Endothelial cell of umbilical vein (primary cell): ENCODE data around the gene ABCF2. TPM values are rescaled to one million over a fixed set of nuclear protein-coding genes. Genes with fewer than 3 reads are reported as not detected.

Experiments
- BruUV-seq: library from RNA; stranded (reverse); fragments of 400-500 nt; replicated peaks from 2 replicates; lab custom pipeline; 2021; lab: Mats Ljungman, UMichigan
- CTCF ChIA-PET: fragments of 300-600, 350-600 bp; sonication (Branson Sonifier 250); formaldehyde crosslinking; loops from one replicate; lab custom pipeline; 2021; ENCODE audit warnings: antibody characterized with exemption, inconsistent platforms; lab: Charles Lee
- POLR2A ChIA-PET: fragments of 300-600, 350-600 bp; sonication (Branson Sonifier 250); formaldehyde crosslinking; loops from one replicate; lab custom pipeline; 2021; ENCODE audit warnings: antibody characterized with exemption, inconsistent platforms; lab: Charles Lee
- DNase-seq: peaks from one replicate; pipeline ENCODE4 v3.0.0-alpha.2; 2011; ENCODE audit warnings: low read depth, low spot score
- FAIRE-seq: peaks from 2 replicates; lab custom pipeline; 2011; peaks lifted over from hg19 to GRCh38; lab: Jason Lieb, UNC
- H2AFZ ChIP-seq: 2 replicates; pipeline ENCODE4 v1.6.0; 2012; ENCODE audit warnings: low read depth, low read length, control low read depth, inconsistent platforms
- H3K27ac ChIP-seq: 2 replicates; pipeline ENCODE4 v1.5.1; 2011; ENCODE audit warnings: low read depth, mild to moderate bottlenecking, control low read depth, low read length, moderate library complexity; ENCODE audit not compliant: insufficient read depth
- H3K27me3 ChIP-seq, 2 experiments: 2 replicates each; pipeline versions ENCODE4 v1.6.0 to v1.6.1; 2011; ENCODE audit warnings: low read length in 2 of 2, mixed read lengths in 1 of 2; ENCODE audit not compliant: control insufficient read depth in 2 of 2, insufficient read depth in 2 of 2
- H3K36me3 ChIP-seq, 2 experiments: 2 replicates in 1 of 2; 3 replicates in 1 of 2; pipeline ENCODE4 v1.5.1; 2011; ENCODE audit warnings: low read length in 2 of 2, mild to moderate bottlenecking in 1 of 2, moderate library complexity in 1 of 2; ENCODE audit not compliant: control insufficient read depth in 2 of 2, insufficient read depth in 2 of 2; ENCODE audit errors: extremely low read depth in 1 of 2
- H3K4me1 ChIP-seq: 3 replicates; pipeline ENCODE4 v1.5.1; 2011; ENCODE audit warnings: mild to moderate bottlenecking, low read length; ENCODE audit not compliant: control insufficient read depth, insufficient read depth; ENCODE audit errors: extremely low read depth
- H3K4me2 ChIP-seq: 2 replicates; pipeline ENCODE4 v1.6.1; 2011; ENCODE audit warnings: low read length, control low read depth, mixed read lengths; ENCODE audit not compliant: insufficient read depth
- H3K4me3 ChIP-seq, 3 experiments: fragments of 200-600 bp in 1 of 3; sonication (generic), shearing (Covaris generic) in 1 of 3; replicated peaks in 1 of 3; 2 replicates each; pipeline ENCODE4 v1.5.1; 2011 to 2016; ENCODE audit warnings: control low read depth in 3 of 3, low read length in 3 of 3, mild to moderate bottlenecking in 2 of 3, inconsistent platforms in 1 of 3, low read depth in 1 of 3, moderate library complexity in 1 of 3; ENCODE audit not compliant: insufficient read depth in 1 of 3
- H3K79me2 ChIP-seq: 2 replicates; pipeline ENCODE4 v1.6.0; 2012; ENCODE audit warnings: low read length, inconsistent platforms; ENCODE audit not compliant: control insufficient read depth, insufficient read depth
- H3K9ac ChIP-seq: replicated peaks from 2 replicates; pipeline ENCODE3; 2011; ENCODE audit warnings: low read length, control low read depth; ENCODE audit not compliant: insufficient read depth; ENCODE audit errors: extremely low read depth
- H3K9me1 ChIP-seq: replicated peaks from 3 replicates; pipeline ENCODE4 v1.6.0; 2011; ENCODE audit warnings: mild to moderate bottlenecking, low read length; ENCODE audit not compliant: control insufficient read depth, insufficient read depth; ENCODE audit errors: extremely low read depth
- H3K9me3 ChIP-seq: replicated peaks from 2 replicates; pipeline ENCODE4 v1.5.1; 2012; ENCODE audit warnings: low read length, inconsistent platforms; ENCODE audit not compliant: control insufficient read depth, insufficient read depth
- H4K20me1 ChIP-seq: replicated peaks from 2 replicates; pipeline ENCODE3; 2011; ENCODE audit warnings: mild to moderate bottlenecking, low read length; ENCODE audit not compliant: control insufficient read depth, insufficient read depth; ENCODE audit errors: extremely low read depth
- FOS ChIP-seq: IDR thresholded peaks from 2 replicates; pipeline ENCODE4 v1.6.1; 2011; ENCODE audit warnings: mild to moderate bottlenecking, low read length, moderate library complexity, borderline replicate concordance; ENCODE audit not compliant: insufficient read depth
- POLR2A ChIP-seq: IDR thresholded peaks from 2 replicates; pipeline ENCODE4 v1.6.1; 2012; ENCODE audit warnings: low read depth, mild to moderate bottlenecking, control low read depth, low read length
- POLR2AphosphoS5 ChIP-seq: IDR thresholded peaks from 2 replicates; pipeline ENCODE4 v1.6.1; 2012; ENCODE audit warnings: low read depth, mild to moderate bottlenecking, control low read depth, low read length, moderate library complexity; ENCODE audit not compliant: insufficient read depth
- dilution Hi-C: fragments of 300-500 bp; cut with MboI; formaldehyde crosslinking; loops from one replicate; pipeline ENCODE4 v1.15.0; 2019; ENCODE audit warnings: low sequenced_read_pairs; ENCODE audit not compliant: extremely low pct_ligation_motif_present
- intact Hi-C: fragments of 100-400 bp; cut with micrococcal nuclease; formaldehyde crosslinking; loops from one replicate; pipeline ENCODE4 v1.10.0; 2022
- polyA plus RNA-seq, 4 experiments: library from polyadenylated mRNA; depleted of rRNA in 3 of 4; stranded (reverse) in 3 of 4; unstranded in 1 of 4; fragments of >200 nt; gene quantifications; 2 replicates each; pipeline versions ENCODE4 v1.2.1 to v1.2.3, GENCODE V29; 2011 to 2012; ENCODE audit warnings: missing spikeins in 1 of 4
- total RNA-seq: library from RNA; stranded (reverse); gene quantifications from 2 replicates; pipeline ENCODE4 v1.2.3, GENCODE V29; 2021
- TF ChIP-seq, protein P1 (sequence below), 2 donors: IDR thresholded peaks; 1 replicate in 1 of 2; 2 replicates in 1 of 2; pipeline ENCODE4 v1.5.1; 2011; ENCODE audit warnings: low read length in 2 of 2, mild to moderate bottlenecking in 2 of 2, moderate library complexity in 2 of 2, control low read depth in 1 of 2, inconsistent platforms in 1 of 2, low read depth in 1 of 2; ENCODE audit not compliant: insufficient read depth in 1 of 2; ENCODE audit errors: extremely low read depth in 1 of 2

The ABCF2 gene
- total and polyA plus RNA-seq, 2 donors (not counting 3 experiments of a cell fraction or from before 2014, with no cell fraction given), result 45.3 to 61.6 TPM

DNA sequence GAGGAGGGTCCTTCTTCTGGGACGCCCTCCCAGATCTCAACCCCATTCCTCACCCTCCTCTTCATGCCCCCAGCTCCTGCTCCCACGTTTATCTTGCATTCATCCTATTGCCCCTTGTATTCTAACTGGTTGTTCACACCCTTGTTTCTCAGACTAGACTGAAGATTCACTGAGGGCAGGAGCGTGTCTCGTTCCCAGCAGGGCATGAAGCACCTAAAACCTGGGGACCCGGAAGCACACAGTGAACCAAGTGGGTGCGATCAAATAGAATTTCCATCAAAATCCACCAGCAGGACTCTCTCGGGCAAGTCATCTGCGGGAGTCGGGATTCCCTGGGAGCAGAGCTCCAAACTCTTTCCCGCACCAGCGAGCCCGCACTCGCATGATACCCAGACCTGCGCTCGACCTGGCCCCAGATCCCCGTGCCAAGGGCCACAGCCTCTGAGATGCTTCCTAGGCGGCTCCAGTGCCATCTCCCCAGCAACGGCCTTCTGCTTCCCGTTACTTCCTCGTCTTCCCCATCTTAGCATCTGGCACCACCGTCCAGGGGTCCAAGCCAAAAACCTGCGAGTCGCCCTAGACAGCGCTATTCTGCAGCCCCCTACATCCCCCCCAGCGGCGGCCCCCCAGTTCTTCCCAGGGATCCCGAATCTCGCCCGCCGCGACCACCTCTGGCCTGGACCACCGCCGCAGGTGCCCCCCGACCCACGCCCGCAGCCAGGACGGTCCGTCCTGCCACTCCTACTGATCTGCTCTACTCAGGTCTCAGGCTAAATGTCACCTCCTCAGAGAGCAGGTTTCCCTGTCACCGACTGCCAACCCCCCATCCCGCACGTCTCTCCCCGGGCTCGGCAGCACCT, 53.4 kb downstream of the ABCF2 start:
- no peak overlapping the region for H3K27ac ChIP-seq
- CTCF ChIA-PET, result interaction anchor here (1.0 to 1.3 kb wide), 4 partner anchors 26 to 275 kb away, joined by 3 read pairs; no protein-coding TSS in a partner anchor
- peaks cover 19 to 20% of the 10 kb centered on the region in 2 experiments for H3K27me3 ChIP-seq
- TF ChIP-seq, protein P1, sequence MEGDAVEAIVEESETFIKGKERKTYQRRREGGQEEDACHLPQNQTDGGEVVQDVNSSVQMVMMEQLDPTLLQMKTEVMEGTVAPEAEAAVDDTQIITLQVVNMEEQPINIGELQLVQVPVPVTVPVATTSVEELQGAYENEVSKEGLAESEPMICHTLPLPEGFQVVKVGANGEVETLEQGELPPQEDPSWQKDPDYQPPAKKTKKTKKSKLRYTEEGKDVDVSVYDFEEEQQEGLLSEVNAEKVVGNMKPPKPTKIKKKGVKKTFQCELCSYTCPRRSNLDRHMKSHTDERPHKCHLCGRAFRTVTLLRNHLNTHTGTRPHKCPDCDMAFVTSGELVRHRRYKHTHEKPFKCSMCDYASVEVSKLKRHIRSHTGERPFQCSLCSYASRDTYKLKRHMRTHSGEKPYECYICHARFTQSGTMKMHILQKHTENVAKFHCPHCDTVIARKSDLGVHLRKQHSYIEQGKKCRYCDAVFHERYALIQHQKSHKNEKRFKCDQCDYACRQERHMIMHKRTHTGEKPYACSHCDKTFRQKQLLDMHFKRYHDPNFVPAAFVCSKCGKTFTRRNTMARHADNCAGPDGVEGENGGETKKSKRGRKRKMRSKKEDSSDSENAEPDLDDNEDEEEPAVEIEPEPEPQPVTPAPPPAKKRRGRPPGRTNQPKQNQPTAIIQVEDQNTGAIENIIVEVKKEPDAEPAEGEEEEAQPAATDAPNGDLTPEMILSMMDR (IDR thresholded peaks at IDR 0.05; ENCODE audit: extremely low read depth in 1 of 2, insufficient read depth in 1 of 2, low read depth in 1 of 2, low read length in 2 of 2), result no peak
- TF ChIP-seq POLR2AphosphoS5, result no peak
- TF ChIP-seq POLR2A, result no peak
- TF ChIP-seq FOS, result no peak
- no TSS peak for BruUV-seq
- no peak overlapping the region for H3K4me3 ChIP-seq
- H3K36me3 ChIP-seq, result no peaks in the 10 kb centered on the region
- intact Hi-C loops, result loop anchor here (5.0 kb wide), 1 partner anchor 129 kb away; no protein-coding TSS in a partner anchor
- DNase-seq (no peak), FAIRE-seq (no peak)
- POLR2A ChIA-PET, result no interaction called here
- H3K79me2 ChIP-seq, result no peaks in the 10 kb centered on the region
- no peaks in the 10 kb centered on the region for H3K9me1 ChIP-seq
- dilution Hi-C loops, result no loop called here
- no peak overlapping the region for H2AFZ ChIP-seq
- no peaks in the 10 kb centered on the region for H3K9me3 ChIP-seq
- H4K20me1 ChIP-seq, result no peaks in the 10 kb centered on the region
- H3K9ac ChIP-seq, result no peak overlapping the region
- H3K4me2 ChIP-seq, result no peak overlapping the region
- no peaks in the 10 kb centered on the region for H3K4me1 ChIP-seq
